Measurements from ENCODE around the gene RAB5B.

DNA sequence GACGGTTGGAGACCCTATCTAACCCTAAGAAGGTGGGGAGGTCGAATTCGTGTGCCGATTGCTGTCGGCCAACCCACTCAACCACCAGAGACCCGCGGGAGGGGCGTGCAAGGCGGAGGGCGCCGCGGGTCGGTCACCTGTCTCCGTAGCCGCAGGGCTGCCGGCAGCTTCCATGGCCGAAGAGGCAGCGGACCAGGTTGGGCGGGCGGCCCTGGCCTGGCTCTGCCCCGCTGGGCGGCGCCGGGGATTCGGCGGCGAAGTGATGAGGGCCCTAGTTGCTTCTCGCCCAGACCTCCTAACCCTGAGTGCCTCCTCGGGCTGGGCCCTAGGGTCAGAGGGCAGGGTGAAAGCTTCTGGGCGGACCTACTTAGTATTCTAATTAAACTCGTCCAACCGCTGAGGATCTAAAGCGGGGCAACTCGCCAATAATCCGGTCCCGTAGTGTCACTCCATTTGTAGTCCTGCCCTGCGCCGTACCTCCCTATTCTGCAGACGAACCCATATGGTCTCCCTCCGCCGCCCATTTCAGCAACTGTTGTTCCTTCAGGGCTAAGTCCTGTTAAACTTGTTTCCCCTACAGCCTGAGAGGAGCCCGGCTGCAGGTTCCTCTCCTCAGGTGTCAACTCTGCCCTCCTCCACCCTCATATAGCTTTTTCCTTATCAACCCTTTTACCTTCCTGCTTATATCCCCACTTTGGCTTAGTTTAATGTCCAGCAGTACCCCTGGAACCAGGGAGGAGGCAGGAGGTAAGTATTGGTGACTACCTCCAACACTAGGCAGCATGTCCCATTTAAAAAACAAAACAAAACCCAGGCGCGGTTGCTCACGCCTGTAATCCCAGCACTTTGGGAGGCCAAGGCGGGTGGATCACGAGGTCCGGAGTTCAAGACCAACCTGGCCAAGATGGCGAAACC is 46.0 kb upstream of the RAB5B start, which contains the start of gene PYM1:
- peak; percentile 54; the same call in 1 of the 2 replicates for TF ChIP-seq CTCF (tag by site-specific recombination; IDR thresholded peaks at IDR 0.05)
- no peak for TF ChIP-seq ZNF274 (IDR thresholded peaks at IDR 0.05; ENCODE audit: low read length)
- TF ChIP-seq ZNF274 (tag by site-specific recombination; IDR thresholded peaks at IDR 0.05; ENCODE audit: borderline replicate concordance): no peak
- TF ChIP-seq ZSCAN16 (tag by site-specific recombination; IDR thresholded peaks at IDR 0.05): 0 out of 2 replicates have a peak, but pooled peaks have one; percentile 12
- no peak for TF ChIP-seq ZNF184 (tag by site-specific recombination; IDR thresholded peaks at IDR 0.05)
- TF ChIP-seq ZNF510 (tag by site-specific recombination; IDR thresholded peaks at IDR 0.05; ENCODE audit: insufficient replicate concordance): no peak
- TF ChIP-seq, protein P1, sequence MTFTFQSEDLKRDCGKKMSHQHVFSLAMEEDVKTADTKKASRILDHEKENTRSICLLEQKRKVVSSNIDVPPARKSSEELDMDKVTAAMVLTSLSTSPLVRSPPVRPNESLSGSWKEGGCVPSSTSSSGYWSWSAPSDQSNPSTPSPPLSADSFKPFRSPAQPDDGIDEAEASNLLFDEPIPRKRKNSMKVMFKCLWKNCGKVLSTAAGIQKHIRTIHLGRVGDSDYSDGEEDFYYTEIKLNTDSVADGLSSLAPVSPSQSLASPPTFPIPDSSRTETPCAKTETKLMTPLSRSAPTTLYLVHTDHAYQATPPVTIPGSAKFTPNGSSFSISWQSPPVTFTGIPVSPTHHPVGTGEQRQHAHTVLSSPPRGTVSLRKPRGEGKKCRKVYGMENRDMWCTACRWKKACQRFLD (tag by site-specific recombination; IDR thresholded peaks at IDR 0.05): no peak
- TF ChIP-seq ZSCAN4 (tag by site-specific recombination; IDR thresholded peaks at IDR 0.05): no peak
- TF ChIP-seq ZNF175 (tag by site-specific recombination; IDR thresholded peaks at IDR 0.05): no peak
- no peak for TF ChIP-seq ZNF785 (tag by site-specific recombination; IDR thresholded peaks at IDR 0.05)
- TF ChIP-seq, protein P2, sequence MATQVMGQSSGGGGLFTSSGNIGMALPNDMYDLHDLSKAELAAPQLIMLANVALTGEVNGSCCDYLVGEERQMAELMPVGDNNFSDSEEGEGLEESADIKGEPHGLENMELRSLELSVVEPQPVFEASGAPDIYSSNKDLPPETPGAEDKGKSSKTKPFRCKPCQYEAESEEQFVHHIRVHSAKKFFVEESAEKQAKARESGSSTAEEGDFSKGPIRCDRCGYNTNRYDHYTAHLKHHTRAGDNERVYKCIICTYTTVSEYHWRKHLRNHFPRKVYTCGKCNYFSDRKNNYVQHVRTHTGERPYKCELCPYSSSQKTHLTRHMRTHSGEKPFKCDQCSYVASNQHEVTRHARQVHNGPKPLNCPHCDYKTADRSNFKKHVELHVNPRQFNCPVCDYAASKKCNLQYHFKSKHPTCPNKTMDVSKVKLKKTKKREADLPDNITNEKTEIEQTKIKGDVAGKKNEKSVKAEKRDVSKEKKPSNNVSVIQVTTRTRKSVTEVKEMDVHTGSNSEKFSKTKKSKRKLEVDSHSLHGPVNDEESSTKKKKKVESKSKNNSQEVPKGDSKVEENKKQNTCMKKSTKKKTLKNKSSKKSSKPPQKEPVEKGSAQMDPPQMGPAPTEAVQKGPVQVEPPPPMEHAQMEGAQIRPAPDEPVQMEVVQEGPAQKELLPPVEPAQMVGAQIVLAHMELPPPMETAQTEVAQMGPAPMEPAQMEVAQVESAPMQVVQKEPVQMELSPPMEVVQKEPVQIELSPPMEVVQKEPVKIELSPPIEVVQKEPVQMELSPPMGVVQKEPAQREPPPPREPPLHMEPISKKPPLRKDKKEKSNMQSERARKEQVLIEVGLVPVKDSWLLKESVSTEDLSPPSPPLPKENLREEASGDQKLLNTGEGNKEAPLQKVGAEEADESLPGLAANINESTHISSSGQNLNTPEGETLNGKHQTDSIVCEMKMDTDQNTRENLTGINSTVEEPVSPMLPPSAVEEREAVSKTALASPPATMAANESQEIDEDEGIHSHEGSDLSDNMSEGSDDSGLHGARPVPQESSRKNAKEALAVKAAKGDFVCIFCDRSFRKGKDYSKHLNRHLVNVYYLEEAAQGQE (tag by site-specific recombination; IDR thresholded peaks at IDR 0.05): peak; percentile 6; the same call in 1 of the 2 replicates
- TF ChIP-seq ZNF549 (tag by site-specific recombination; IDR thresholded peaks at IDR 0.05): no peak
- TF ChIP-seq, protein P3, sequence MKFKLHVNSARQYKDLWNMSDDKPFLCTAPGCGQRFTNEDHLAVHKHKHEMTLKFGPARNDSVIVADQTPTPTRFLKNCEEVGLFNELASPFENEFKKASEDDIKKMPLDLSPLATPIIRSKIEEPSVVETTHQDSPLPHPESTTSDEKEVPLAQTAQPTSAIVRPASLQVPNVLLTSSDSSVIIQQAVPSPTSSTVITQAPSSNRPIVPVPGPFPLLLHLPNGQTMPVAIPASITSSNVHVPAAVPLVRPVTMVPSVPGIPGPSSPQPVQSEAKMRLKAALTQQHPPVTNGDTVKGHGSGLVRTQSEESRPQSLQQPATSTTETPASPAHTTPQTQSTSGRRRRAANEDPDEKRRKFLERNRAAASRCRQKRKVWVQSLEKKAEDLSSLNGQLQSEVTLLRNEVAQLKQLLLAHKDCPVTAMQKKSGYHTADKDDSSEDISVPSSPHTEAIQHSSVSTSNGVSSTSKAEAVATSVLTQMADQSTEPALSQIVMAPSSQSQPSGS (tag by site-specific recombination; IDR thresholded peaks at IDR 0.05; ENCODE audit: low read depth): no peak
